Smooth muscle cell (in vitro differentiated cells): ENCODE data around the gene KCTD5. TPM values are rescaled to one million over a fixed set of nuclear protein-coding genes. Genes with fewer than 3 reads are reported as not detected.

Source experiments
- DNase-seq: peaks from one replicate; lab custom pipeline; 2025; ENCODE audit not compliant: unreplicated experiment; lab: John Stamatoyannopoulos, UW
- H2AFZ ChIP-seq: fragments of 200-600 bp; sonication (generic); 2 replicates; pipeline ENCODE4 v1.6.0; 2016; ENCODE audit warnings: antibody characterized with exemption, low read depth, mild to moderate bottlenecking
- H3F3A ChIP-seq: fragments of 200-600 bp; sonication (generic); 2 replicates; pipeline ENCODE4 v1.6.0; 2017; ENCODE audit warnings: antibody characterized with exemption, low read depth
- H3K27ac ChIP-seq: fragments of 200-600 bp; sonication (generic); 2 replicates; pipeline ENCODE4 v1.5.1; 2016; ENCODE audit warnings: low read depth, mild to moderate bottlenecking
- H3K27me3 ChIP-seq: fragments of 200-600 bp; sonication (generic); 2 replicates; pipeline ENCODE4 v1.6.1; 2016; ENCODE audit warnings: low read depth, mild to moderate bottlenecking
- H3K36me3 ChIP-seq: fragments of 200-600 bp; sonication (generic); 2 replicates; pipeline ENCODE4 v1.5.1; 2016; ENCODE audit warnings: low read depth
- H3K4me1 ChIP-seq: fragments of 200-600 bp; sonication (generic); 2 replicates; pipeline ENCODE4 v1.5.1; 2016; ENCODE audit warnings: low read depth
- H3K4me2 ChIP-seq: fragments of 200-600 bp; sonication (generic); 2 replicates; pipeline ENCODE4 v1.6.0; 2016; ENCODE audit warnings: mild to moderate bottlenecking
- H3K4me3 ChIP-seq: fragments of 200-600 bp; sonication (generic); 2 replicates; pipeline ENCODE4 v1.5.1; 2016; ENCODE audit warnings: mild to moderate bottlenecking
- H3K79me2 ChIP-seq: fragments of 200-600 bp; sonication (generic); 2 replicates; pipeline ENCODE4 v1.6.0; 2016; ENCODE audit warnings: low read depth, mild to moderate bottlenecking
- H3K9ac ChIP-seq: fragments of 200-600 bp; sonication (generic); 2 replicates; pipeline ENCODE4 v1.6.0; 2016; ENCODE audit warnings: low read depth
- H3K9me3 ChIP-seq: fragments of 200-600 bp; sonication (generic); replicated peaks from 2 replicates; pipeline ENCODE4 v1.5.1; 2016; ENCODE audit warnings: low read depth
- H4K20me1 ChIP-seq: fragments of 200-600 bp; sonication (generic); 2 replicates; pipeline ENCODE4 v1.6.0; 2016; ENCODE audit warnings: low read depth
- WGBS: methylation state at CpG from one replicate; pipeline ENCODE4 v1.1.7; 2016; ENCODE audit warnings: low lambda C conversion rate; 5-methylcytosine and 5-hydroxymethylcytosine counted together
- polyA plus RNA-seq: library from polyadenylated mRNA; unstranded; fragments of >200 nt; fragmentation: Nextera tagmentation; extraction: Ambion mirVana; gene quantifications from 2 replicates; pipeline ENCODE4 v1.2.1, GENCODE V29; 2016
- total RNA-seq: library from RNA; depleted of rRNA; stranded (reverse); fragments of >200 nt; gene quantifications from 2 replicates; pipeline ENCODE4 v1.2.3, GENCODE V29; 2014
- TF ChIP-seq, protein P1 (sequence below): fragments of 200-600 bp; sonication (generic); IDR thresholded peaks from 2 replicates; pipeline ENCODE4 v1.5.1; 2017; ENCODE audit warnings: borderline replicate concordance, mild to moderate bottlenecking, antibody characterized with exemption; ENCODE audit not compliant: insufficient read depth, poor library complexity, severe bottlenecking

The KCTD5 gene
- total and polyA plus RNA-seq, 2 experiments from 2014 or later = 35.5 to 38.2 TPM

DNA sequence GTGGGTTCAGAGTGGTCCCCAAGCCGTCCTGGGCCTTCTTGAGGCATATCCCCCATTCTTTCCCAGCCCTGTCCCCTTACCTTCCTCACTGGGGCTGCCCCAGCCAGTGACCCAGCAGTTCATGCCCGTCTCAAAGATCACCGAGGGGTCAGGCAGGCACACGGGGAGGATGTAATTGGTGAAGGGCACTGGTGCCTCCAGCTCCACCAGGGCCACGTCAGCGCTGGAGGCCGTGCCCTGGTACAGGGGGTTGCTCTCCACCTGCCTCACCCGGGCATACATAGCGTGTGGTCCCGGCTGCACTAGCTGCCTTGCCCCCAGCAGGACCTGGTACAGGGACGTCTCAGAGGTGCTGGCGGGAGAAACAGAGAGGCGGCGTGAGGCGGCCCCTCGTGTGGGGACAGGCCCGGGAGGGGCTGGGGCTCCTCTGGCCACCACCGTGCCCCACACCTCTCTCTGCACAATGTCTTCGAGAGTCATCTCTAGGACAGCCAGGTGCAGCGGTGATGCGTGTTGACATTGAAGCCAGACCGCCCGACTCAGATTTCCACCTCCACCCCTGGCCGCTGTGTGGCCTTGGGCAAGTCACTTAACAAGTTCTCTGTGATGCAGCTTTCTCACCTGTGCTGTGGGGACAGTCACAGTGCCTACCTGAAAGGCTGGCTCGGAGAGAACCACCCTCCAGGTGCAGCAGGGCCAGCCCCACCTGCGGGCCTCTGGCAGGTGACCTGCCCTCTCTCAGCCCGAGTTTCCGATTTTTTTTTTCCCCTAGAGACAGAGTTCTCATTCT, 31.9 kb downstream of the KCTD5 start:
- Histone ChIP-seq H3F3A (no peaks in the 10 kb centered on the region), H3K9ac (no peak overlapping the region), H4K20me1 (peaks cover 22% of the 10 kb centered on the region), H3K4me1 (no peaks in the 10 kb centered on the region), H3K36me3 (no peaks in the 10 kb centered on the region), H2AFZ (no peak overlapping the region), H3K27ac (no peak overlapping the region), H3K79me2 (no peaks in the 10 kb centered on the region), H3K9me3 (no peaks in the 10 kb centered on the region), H3K27me3 (no peaks in the 10 kb centered on the region), H3K4me2 (no peak overlapping the region), H3K4me3 (no peak overlapping the region)
- 89% methylated on average over 28 of the region's 28 CpGs for WGBS
- DNase-seq = no peak
- TF ChIP-seq, protein P1, sequence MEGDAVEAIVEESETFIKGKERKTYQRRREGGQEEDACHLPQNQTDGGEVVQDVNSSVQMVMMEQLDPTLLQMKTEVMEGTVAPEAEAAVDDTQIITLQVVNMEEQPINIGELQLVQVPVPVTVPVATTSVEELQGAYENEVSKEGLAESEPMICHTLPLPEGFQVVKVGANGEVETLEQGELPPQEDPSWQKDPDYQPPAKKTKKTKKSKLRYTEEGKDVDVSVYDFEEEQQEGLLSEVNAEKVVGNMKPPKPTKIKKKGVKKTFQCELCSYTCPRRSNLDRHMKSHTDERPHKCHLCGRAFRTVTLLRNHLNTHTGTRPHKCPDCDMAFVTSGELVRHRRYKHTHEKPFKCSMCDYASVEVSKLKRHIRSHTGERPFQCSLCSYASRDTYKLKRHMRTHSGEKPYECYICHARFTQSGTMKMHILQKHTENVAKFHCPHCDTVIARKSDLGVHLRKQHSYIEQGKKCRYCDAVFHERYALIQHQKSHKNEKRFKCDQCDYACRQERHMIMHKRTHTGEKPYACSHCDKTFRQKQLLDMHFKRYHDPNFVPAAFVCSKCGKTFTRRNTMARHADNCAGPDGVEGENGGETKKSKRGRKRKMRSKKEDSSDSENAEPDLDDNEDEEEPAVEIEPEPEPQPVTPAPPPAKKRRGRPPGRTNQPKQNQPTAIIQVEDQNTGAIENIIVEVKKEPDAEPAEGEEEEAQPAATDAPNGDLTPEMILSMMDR = no peak

DNA sequence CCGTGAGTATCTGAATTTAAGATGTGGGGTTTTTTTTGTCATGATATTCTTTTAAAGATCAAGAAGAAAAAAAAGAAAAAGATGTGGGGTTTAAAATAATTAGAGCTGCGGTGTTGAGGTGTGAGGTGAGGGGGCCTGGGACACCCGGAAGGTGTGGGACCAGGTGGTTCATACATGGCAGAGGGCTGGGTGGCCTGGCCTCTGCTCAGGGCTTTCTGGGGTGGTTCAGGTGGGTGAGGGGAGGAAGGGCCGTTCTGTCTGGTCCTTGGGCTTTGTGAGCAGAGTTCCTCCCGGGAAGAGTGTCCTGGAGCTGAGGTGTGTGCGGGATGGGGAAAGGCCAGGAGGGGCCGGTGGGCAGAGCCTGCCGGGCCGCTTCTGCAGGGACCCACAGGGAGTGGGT, 32.7 kb downstream of the KCTD5 start:
- WGBS = 73% methylated on average over 6 of the region's 9 CpGs
- Histone ChIP-seq H3K9me3 (no peaks in the 10 kb centered on the region), H3K4me2 (no peak overlapping the region), H3K4me1 (no peaks in the 10 kb centered on the region), H3F3A (no peaks in the 10 kb centered on the region), H3K79me2 (no peaks in the 10 kb centered on the region), H3K36me3 (no peaks in the 10 kb centered on the region), H4K20me1 (peaks cover 13% of the 10 kb centered on the region), H3K27ac (no peak overlapping the region), H3K4me3 (no peak overlapping the region), H3K9ac (no peak overlapping the region), H3K27me3 (no peaks in the 10 kb centered on the region), H2AFZ (no peak overlapping the region)
- DNase-seq = no peak
- TF ChIP-seq, protein P1 = no peak

DNA sequence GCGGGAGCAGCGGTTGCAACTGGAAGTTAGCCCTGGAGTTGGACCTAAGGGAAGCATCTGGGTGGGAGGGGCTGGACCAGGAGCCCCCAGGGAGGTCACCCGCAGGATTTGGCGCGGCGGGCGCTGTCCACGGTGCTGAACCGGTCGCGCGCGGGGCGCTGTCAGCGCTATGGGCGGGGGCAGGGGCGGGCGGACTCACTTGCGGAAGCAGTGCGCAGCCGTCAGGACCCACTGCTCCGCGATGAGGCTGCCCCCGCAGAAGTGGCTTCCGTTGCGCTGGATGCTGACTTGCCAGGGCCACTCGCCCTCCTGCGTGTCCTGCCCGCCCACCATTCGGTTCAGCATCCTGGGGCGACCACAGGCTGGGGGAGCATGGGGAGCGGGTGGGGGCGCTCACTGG, 33.2 kb downstream of the KCTD5 start:
- Histone ChIP-seq H3K9ac (no peak overlapping the region), H3K27ac (no peak overlapping the region), H3K9me3 (no peaks in the 10 kb centered on the region), H3K4me2 (peak overlapping the region; percentile 76), H3F3A (no peaks in the 10 kb centered on the region), H3K79me2 (no peaks in the 10 kb centered on the region), H3K4me3 (no peak overlapping the region), H3K4me1 (no peaks in the 10 kb centered on the region), H3K27me3 (no peaks in the 10 kb centered on the region), H2AFZ (no peak overlapping the region), H4K20me1 (peaks cover 10% of the 10 kb centered on the region), H3K36me3 (no peaks in the 10 kb centered on the region)
- 20% methylated on average over 21 of the region's 33 CpGs for WGBS
- TF ChIP-seq, protein P1 = no peak
- DNase-seq = peak; percentile 66
